NCI-H446 (cell line): Measurements from ENCODE around the gene TRIM24.

Experiments
- DNase-seq, 2 experiments: peaks; one replicate each; lab custom pipeline; 2025; lab: John Stamatoyannopoulos, UW

TRIM24 gene

DNA sequence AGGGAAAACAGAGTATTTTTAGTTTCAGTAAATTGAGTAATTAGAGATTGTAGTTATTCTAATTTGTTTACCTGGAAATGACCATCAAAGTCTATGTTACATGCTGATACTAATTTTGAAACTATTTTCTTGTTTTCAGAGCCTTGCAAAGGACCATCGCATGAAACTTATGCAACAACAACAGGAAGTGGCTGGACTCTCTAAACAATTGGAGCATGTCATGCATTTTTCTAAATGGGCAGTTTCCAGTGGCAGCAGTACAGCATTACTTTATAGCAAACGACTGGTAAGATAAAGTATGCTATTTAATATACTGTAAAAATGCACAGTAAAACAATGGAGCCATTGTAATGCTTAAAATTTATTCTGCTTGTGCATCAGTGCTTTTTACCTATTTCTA is 78.5 kb downstream of the TRIM24 start:
- DNase-seq, result no peak

DNA sequence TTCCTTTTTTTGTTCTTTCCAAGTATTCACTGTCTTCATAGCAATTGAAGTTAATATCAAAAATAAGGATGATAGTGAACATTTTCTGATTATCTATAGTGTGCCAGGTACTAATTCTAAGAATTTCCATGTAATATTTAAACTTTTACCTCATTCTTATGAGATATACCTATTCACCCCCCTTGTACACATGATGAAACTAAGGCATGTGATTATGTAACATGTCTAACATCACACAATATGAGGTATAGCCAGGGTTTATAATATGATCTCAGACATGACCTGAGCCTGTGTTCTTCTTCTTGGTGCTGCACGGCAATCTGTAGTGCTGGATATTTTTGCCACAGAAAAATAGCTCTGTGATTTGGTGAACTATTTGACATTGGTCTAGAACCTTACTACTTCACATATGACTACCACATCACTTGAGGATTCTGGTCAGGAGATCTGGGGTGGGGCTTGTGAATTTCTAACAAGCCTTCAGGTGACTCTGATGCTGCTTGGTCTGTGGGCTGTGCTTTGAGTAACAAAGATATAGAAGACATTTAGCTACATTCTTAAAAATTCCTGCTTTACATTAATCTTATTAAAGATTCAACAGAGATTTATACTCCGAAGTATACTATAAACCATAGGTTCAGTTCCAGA is 79.1 kb downstream of the TRIM24 start:
- DNase-seq, result no peak

DNA sequence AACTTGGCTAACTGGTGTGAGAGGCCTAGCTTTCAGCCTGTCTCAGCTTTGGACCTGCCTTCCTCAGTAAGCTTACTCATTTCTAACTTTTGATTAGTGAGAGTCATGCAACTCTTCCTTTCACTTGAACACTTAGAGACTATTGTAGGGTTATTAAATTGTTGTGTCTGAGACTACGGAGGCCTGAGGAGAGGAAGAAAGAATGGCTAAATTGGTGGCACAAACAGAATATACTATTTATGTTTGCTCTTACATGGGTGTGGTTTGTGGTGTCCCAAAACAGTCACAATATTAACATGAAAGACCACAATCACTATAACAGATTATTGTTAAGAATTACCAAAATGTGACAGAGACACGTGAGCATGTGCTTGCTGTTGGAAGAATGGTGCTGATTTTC is 82.1 kb downstream of the TRIM24 start:
- DNase-seq, result no peak

DNA sequence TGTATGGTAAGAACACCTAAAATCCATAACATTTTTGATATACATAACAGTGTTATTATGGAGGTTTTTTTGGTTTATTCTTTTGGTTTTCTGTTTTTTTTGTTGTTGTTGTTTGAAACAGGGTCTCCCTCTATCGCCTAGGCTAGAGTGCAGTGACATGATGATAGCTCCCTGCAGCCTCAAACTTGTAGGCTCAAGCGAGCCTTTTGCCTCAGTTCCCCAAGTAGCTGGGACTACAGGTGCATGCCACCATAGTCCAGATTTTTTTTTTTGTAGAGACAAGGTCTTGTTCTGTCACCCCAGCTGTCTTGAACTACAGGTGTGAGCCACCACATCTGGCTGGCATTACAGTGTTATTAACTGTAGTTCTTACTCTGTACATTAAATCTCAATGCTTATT is 83.7 kb downstream of the TRIM24 start:
- DNase-seq, result no peak

DNA sequence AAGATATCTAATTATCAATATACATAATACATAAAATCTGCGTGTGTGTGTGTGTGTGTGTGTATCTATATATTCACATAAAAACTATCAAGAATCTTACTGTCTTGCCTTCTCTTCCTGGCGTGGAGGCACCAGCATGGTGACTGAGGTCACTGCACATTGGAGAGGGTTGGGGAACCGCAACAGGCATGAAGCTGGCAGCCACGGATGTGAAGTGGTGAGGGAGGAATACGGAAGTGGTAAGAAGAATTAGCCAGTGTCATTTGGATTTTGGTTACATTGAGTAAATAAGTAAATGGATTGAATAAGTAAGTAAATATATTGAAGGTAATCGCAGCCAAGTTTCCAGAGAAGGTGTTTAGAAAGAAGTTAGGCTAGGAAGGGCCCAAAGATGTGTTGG is 85.1 kb downstream of the TRIM24 start:
- DNase-seq, result no peak

DNA sequence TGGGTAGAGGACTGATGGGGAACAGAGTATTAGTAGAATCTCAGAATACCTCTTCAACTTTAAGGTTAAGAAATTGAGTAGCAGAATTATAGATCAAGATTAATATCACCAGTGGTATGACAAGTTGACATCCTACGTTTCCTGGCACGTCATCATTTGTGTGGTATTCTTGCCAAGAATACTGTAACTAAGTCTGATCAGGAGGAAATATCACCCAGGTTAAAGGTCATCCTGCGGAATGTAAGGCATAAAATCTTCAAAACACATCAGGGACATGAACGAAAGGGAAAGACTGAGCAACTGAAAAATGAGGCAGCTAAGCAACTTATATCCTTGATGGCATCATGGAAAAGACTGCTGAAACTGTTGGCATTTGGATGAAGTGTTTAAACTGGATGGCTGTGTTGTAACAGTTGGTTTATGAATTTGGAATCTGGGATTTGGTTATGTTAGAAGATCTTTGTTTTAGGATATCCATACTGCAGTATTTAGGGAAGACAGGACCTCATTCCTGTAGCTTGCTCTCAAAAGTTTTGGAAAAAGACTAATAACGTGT is 86.1 kb downstream of the TRIM24 start:
- DNase-seq, result no peak

DNA sequence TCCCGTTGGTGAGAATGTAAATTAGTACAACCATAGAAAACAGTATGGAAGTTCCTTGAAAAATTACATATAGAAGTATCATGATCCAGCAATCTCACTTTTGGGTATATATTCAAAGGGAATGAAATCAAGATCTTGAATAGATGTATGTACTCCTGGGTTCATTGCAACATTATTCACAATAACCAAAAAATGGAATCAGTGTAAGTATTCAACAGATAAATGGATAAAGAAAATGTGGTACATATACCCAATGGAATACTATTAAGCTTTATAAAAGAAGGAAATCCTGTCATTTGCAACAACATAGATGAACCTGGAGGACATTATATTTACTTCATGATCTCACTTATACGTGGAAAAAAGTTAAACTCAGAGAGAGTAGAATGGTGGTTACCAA is 86.8 kb downstream of the TRIM24 start:
- no peak for DNase-seq

DNA sequence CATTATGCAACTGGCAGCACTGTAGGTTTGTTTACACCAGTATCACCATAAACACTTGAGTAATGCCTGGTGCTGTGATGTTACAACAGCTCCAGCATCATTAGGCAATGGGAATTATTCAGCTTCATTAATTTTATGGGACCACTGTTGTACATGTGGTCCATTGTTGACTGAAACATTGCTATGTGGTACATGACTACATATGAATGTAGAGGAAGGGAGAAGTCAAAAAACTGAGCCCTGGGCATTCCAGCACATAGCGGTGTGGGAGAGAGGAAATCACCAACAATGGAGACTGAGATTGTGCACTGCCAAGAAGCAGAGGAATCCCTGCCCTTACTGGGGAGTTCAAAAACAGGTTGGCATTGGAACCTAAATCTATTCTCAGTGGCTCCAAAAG is 89.0 kb downstream of the TRIM24 start:
- DNase-seq, result no peak

DNA sequence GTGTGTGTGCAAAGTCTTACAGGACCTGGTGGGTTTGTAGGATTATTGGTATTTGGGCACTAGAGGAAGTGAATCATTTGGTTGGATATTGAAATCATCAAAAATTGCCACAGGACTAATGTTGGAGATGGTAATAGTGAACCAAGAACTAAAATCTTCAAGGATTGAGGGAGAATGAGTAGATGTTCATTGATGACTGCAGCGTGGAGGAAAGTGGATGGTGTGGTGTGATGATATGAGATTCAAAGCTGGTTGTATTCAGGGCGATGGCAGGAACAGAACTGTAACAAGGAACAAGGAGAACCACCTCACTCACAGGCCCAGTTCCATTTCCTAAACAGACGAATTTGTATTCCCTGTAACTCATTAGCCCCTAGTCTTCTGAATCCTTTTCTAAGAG is 90.3 kb downstream of the TRIM24 start:
- no peak for DNase-seq

DNA sequence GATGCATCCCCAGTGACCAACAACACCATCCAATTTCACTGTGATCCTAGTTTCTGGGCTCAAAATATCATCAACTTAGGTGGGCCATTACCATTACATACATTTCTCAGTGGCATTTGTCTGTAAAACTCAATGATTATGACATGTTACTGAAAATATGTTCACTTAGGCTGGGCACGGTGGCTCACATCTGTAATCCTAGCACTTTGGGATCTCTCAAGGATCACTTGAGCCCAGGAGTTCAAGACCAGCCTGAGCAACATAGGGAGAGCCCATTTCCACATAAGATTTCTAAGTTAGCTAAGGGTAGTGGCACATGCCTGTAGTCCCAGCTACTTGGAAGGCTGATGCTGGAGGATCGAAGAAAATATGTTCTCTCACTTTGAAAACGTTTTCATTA is 91.0 kb downstream of the TRIM24 start:
- no peak for DNase-seq

DNA sequence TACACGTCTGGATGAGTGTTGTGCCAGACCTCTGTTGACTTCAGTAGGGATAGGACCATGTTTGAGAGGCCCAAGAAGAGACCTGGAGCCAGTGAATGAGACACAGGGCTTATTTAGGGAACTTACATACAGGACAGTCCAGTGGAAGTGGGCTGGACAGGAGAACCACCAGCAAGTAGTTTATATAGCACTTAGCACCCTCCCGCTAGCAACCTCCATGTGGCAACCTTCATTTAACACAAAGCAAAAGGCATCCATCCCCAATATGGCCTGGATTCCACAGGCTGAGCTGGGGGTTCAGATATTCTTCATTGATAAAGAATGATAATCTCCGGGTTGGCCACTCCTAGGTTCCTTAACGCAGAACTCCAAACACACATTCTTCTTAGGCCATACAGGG is 93.7 kb downstream of the TRIM24 start:
- no peak for DNase-seq

DNA sequence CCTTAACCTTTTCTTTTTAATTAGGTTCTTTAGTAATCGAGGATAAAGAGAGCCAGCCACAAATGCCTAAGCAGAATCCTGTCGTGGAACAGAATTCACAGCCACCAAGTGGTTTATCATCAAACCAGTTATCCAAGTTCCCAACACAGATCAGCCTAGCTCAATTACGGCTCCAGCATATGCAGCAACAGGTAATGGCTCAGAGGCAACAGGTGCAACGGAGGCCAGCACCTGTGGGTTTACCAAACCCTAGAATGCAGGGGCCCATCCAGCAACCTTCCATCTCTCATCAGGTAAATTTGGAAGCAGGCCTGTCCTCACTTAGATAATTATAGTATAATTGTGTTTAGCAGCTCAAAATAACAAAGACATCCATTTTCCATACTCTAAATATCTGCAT is 94.6 kb downstream of the TRIM24 start:
- DNase-seq, result no peak

DNA sequence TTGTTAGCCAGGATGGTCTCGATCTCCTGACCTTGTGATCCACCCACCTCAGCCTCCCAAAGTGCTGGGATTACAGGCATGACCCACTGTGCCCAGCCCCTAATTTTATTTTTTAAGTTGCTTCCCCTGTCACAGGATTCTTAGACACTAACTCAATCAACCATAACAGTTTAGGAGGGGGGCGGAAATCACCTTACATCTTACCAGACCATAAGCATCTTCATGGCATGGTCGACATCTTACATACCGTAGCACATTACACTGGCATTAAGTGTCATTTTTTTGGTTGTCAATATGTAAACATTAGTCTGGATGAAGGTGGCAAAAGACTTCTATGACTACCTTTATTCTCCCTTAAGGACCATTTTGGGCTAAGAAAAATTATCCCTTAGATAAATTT is 95.6 kb downstream of the TRIM24 start:
- DNase-seq, result no peak

DNA sequence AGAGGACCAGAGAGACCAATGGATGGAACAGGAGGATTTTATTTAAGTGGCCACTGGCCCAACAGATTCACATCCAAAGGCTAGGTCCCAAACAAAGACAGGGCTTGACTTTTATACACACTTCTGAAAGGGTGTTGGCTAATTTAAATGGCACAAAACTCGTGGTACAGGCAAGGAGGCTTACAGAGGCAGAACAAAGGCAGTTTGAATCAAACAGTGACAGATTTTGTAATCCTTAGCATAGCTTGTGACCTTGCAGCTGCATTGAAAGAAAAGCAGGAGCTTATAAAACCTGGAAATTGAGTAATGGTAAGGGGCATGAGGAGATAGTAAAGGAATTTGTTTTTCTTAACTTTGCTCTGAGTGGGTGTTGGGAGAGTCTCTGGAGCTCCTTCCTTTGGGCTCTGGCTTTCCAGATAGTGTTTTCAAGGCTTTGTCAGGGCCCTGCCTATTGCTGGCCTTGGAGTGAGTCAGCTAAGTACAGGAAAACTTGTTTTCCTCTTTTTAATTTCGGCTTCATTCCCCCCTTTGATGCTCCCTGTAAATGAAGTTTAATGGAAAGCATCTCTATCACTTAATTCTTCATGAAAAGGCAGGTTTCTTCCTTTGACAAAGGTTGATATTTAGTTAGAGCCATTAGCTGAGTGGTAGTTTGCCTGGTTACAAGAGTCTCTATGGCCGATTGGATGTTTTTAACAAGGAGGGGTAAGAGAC is 96.9 kb downstream of the TRIM24 start:
- no peak for DNase-seq

DNA sequence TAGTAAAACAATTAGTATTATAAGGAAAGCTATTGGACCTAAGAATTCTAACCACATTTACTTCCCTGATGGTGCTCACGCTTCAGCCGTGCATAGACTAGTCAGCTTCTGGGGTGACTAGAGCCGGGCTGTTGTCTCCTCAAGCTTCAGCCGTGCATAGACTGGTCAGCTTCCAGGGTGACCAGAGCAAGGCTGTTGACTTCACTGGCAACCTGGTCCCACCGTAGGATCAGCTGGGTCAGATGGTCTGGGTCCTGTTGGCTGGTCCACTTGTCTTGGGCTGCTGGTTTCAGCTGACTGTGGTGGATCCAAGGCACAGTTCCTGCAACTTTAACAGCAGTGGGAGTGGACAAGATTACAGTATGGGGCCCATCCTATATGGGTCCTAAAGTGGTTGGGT is 99.4 kb downstream of the TRIM24 start:
- DNase-seq, result no peak

DNA sequence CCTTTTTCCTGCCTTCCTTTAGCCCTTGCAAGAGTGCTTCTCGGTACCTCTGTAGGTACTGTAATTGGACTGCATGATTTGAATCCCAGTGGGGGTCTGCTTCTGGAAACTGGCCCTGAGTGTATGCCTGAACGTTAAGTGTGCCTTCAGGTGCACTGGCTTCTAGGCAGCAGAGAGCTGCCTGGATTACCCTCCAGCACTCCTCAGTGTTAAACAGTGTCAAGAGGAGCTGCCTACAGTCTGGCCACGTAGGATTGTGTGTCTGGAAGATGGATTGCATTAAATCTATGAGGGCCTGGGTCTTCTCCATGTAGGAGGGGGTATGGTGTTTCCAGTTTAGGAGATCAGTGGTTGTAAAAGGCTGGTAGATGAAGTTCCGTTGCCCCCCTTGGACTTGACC is 103.7 kb downstream of the TRIM24 start:
- no peak for DNase-seq

DNA sequence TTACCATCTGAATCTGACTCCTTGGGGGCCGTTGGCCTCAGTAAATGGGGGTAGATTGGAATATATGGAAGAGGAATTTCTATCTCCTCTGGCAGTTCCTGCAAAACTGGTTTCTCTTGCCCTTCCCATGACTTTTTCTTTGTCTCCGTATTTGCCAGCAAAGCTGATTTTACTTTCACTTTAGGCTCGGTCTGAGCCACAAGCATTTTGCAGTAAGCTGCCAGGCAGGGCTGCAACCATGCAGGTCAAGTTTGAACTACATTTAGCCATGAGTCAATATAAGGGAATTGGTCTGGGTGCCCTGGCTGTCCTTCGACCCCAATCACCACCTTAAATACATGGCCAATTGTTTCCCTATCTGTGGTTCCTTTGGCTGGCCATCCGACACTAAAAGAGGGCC is 104.3 kb downstream of the TRIM24 start:
- DNase-seq, result no peak

DNA sequence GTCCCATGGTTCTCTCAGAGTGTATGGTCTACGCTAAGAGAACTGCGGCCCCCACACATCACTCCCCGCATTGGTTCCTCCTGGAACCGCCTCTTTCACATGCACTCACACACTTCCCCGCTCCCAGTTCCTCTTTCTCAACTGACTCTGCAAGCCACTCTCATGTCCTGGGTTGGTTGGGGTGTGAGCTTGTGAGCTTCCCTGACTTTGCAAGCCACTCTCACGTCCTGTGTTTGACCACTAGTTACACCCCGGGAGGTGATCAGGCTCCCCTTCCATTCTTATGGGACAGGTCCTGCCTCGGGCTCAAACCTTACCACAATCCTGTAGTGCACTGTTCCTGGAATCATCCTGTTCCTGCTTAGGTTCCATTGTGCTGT is 105.0 kb downstream of the TRIM24 start:
- no peak for DNase-seq

DNA sequence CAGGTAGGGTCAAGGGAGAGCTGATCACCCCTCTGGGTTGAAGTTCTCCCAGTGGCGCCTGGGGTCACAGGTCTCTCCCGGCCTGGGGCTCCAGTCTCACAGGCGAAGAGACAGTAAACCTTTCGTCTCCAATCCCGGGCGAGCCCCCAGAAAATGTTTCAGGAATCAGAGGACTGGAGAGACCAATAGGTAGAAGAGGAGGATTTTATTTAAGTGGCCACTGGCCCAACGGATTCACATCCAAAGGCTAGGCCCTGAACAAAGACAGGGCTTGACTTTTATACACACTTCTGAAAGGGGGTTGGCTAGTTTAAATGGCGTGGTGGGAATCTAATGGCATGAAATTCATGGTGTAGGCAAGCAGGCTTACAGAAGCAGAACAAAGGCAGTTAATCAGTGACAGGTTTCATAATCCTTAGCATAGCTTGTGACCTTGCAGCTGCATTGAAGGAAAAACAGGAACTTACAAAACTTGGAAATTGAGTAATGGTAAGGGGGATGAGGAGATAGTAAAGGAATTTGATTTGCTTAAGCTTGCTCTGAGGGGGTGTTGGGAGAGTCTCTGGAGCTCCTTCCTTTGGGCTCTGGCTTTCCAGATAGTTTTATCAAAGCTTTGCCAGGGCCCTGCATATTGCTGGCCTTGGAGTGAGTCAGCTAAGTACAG is 105.5 kb downstream of the TRIM24 start:
- DNase-seq, result no peak

DNA sequence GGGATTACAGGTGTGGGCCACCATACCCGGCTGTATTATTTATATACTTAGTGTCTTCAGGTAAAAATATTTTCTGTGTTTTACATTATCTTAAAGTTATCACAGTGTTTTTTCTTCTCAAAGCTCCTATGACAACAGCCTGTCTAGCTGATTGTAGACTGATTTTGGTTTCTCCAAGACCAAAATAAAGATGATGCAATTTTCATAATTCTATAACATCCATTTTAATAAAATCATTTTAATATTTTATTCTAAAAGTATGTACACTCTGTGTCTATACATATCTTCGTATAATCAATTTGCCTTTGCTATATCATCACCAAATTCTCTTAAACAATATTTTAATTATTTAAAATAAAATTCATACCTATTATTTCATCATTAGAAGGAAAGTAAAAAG is 108.6 kb downstream of the TRIM24 start:
- no peak for DNase-seq

DNA sequence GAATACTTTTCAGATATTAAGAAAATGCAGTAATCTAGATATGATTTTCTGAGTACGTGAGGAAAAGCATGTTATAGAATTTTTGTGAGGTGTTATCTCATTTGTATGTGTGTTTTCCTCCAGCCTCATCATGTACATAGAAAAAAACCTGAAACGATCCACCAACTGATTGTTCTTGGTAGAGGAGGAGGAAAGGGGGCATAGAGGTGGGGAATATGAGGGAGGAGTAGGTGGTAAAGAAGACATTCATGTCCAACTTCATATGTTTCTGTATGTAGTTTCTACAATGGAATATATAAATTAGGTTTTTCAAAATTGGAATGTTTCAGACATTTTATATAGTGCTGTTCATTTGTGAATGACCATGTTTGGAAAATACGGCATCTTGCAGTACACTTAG is 109.4 kb downstream of the TRIM24 start:
- DNase-seq, result no peak

DNA sequence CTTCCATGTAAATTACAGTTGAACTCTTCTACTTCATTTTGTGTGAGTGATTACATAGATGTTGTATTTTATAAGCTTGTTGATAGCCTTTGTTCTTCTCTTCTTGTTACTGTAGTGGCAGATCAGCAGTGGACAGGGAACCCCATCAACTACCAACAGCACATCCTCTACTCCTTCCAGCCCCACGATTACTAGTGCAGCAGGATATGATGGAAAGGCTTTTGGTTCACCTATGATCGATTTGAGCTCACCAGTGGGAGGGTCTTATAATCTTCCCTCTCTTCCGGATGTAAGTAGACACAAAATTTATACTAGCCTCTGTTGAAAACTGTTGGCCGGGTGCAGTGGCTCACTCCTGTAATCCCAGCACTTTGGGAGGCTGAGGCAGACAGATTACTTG is 110.7 kb downstream of the TRIM24 start:
- DNase-seq, result no peak

DNA sequence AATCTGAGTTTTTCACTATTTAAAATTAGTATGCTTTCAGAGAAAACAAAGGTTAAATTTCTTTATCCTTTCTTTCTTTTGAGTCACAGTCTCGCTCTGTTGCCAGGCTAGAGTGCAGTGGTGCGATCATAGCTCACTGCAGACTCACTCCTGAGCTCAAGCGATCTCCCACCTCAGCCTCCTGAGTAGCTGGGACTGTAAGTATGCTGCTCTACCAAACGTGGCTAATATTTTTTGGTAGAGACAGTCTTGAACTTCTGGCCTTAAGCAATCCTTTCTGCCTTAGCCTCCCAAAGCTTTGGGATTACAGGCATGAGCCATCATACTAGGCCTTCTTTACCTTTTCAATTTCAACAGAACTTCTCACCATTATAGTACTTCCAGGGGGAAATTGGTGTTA is 113.7 kb downstream of the TRIM24 start:
- DNase-seq, result no peak
